Measurements from ENCODE around the gene RHBDL1.
"Not testable (repeated sequence)": the region's sequence is repeated elsewhere in the genome, so short reads cannot be mapped to it uniquely, and the experiment has no call there.

RHBDL1 gene

DNA sequence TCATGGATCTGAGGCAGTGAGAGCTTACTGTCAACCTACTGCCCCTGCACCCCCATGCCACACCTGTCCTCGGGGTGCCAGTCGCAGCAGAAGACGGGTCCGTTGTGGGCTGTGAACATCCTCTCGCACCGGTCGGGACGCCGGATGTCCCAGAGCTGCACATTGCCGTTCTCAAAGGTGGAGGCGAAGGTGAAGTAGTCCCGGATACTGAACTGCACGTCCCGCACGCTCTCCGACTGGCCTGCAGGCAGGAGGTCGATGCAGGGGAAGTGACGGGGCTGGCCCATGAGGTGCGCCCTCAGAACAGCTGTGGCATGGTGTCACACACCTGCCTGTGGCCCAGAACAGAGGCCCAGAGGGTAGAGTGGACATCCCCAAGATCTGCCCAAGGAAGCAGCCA, 12.0 kb downstream of the RHBDL1 start:
- DNase-seq: no peak

DNA sequence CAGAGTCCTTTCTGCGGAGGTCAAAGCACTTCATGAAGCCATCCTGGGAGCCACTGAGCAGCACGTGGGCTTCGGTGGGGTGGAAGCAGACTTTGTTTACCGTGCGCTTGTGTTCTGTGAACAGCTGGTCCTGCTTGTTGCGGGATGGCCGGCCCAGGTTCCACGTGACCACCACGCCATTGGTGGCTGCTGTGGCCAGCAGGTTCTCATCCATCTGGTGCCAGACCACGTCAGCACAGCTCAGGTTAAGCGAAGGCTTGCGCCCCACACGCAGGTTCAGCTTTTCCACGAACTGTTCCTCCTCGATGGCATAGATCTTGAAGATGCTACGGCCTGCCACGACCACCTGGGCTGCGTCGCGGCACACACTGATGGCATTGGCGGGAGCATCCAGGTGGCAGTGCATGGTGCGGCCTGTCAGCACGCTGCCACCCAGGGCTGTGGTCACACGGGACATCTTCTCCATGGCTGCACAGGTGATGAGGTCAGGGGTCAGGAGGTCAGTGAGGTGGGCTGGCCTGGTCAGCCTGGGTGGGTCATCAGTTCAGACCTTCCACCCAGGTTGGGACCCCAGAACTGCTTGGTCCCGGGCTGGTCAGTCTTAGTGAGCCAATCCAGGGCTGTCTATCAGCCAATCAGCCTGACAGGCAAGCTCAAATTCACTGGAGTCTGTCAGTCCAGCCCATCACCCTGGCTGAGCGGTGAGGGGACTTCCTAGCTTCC, 13.9 kb downstream of the RHBDL1 start:
- no peak for DNase-seq

DNA sequence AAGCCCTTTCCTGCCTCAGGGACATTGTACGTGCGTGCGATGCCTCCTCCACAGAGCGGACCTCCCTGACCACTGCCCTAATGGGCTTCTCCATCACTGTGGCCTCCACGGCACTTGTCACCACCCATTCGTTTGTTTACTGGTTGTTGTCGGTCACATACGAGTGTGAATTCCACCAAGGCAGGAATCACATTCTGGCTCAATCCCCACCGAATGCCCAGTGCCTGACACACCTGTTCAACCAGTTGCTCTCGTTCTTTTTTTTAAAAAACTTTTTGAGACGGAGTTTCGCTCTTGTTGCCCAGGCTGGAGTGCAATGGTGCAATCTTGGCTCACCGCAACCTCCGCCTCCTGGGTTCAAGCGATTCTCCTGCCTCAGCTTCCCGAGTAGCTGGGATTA, 15.8 kb downstream of the RHBDL1 start:
- DNase-seq: not testable (repeated sequence)

DNA sequence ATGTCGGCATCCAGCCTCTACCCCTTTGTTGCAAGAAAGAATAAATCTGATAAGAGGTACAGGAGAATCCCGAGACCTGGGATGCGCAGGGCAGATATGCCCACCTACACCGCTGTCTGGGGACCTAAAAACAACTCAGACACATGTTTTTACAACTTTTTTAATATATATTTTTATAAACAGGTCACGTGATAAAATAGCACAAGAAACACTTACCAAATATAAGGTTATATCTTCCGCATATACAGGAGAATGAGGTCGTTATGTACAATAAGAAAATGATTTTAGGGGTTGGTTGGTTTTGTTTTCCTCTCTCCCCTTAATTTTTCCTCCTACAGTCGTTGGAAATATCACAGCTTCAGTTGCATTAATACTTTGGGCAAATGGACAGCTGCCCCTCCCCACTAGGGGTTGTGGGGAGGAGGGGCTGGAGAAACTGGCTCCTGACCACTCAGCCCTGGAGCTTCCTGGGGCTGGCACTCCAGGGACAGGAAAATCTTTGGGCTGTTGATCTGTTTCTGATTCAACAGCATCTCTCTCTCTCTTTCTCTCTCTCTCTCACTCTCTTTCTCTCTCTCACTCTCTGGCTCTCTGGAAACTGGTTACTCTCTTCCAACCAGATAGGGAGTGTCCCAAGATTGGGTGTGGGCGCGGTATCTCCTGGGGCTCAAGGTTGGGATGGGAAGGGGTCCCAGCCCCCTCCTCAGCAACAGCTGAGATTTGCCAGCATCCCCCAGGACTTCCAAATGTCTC, 17.1 kb downstream of the RHBDL1 start:
- DNase-seq: no peak

DNA sequence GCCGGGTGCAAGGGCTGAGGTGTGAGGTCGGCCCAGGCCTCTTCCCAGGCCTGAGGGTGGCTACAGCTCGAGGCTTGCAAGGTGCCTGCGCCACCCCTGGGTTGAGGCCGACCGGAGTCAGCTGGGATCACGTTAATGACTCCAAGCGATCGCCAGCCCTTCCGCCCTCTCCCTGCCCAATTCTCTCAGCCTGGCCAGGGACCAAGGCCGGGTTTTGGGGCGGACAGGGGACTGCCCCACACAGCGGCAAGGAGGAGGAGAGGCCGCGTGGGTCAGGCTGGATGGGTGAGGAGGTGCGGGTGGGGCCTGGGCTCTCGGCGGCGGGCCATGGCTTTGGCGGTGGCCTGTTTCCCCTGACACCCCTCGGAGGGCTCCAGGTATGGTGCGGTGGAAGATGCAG, 17.9 kb downstream of the RHBDL1 start:
- DNase-seq: no peak

DNA sequence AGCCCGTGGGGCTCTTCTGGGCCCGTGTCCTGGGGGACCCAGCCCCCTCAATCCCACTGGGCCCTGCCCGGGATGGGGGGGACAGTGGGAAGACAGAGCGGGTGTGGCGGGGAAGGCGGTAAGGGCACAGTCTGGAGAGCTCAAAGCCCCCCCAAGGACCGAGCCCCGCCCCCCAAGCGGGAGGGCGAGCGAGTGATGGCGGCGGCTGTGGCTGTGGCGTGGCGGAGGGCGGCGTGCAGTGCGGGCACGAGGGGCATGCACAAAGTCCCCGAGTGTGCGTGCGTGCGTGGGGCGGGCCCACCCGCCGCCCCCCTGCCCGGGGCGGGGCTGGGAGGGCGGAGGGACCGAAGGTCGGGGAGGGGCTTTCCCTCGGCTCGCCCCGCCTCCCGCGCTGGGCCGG, 18.3 kb downstream of the RHBDL1 start:
- DNase-seq: no peak

DNA sequence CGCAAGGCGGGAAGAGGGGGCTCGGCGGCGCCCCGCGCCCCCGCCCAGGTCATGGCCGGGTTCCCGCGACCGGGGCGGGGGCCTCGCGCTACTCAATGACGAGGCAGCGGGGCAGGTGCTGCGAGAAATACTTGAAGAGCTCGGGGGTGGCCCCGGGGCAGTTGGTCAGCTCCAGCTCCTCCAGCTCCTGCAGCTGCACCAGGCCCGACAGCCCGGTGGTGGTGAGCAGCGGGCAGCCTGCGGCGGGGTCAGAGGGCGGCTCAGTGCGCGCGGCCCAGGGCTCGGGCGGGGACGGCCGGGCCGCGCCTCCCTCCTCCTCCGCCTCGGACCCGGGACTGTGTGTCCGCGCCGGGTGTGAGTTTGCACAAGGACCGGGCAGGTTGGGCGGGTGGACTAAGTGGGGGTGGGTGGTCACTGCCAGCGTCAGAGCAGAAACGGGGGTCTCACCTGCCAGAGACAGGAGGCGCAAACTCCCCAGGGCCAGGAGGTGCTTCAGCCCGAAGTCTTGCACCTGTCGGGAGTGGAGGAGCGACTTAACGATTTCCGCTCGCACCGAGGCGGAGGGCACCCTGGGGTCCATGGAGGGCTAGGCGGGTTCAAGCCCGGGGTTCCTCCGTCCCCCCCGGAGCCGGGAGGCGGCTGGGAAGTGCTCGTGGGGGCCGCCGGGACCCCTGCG, 18.9 kb downstream of the RHBDL1 start:
- no peak for DNase-seq

DNA sequence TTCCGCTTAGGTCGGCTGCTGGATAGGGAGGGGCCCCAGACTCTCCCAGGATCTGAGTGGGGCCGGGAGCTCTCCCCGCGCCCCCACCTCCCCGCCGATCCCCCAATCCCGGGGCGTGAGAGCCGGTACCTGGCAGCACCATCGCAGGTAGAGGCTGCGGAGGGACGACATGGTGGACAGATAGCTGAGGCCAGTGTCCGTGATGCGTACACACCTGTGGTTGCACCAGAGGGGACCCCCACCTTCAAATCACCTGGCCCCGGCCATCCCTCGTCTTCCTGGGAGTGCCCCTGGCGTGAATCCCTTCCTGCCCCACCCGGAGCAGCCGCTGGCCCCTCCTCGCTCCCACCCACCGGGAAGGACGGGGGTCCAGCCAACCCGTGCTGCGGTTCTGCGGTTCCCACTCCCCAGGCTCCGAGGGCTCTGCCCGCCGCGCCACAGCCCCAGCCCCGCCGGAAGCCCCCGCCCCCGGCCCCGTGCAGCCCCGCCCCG, 19.4 kb downstream of the RHBDL1 start:
- DNase-seq: no peak

DNA sequence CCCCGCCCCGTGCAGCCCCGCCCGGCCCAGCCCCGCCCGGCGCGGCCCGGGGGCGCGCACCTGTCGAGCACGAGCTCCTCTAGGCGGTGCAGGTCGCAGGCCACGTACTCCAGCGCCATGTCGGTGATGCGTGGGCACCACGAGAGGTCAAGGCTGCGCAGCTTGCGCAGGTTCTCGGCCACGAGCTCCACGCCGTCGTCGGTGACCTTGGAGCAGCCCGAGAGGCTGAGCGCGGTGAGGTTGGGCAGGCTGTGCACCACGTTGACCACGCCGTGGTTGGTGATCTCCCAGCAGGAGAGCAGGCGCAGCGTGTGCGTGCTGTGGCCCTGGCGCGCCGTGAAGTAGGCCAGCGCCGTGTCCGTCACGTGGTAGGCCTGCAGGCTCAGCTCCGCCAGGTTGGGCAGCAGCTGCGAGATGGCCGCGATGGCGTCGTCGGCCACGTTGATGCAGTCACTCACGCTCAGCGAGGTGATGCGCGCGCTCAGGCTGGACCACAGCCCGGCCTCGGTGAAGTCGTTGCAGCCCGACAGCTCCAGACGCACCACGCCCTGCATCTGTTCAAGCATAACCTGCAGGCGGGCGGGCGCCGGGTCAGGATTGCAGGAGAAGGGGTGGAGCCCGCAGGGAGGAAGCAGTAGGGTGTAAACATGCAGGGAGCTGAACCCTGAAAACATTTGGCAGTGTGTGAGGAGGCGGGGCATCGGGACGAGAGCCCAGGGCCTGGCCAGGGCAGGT, 20.1 kb downstream of the RHBDL1 start:
- DNase-seq: no peak

DNA sequence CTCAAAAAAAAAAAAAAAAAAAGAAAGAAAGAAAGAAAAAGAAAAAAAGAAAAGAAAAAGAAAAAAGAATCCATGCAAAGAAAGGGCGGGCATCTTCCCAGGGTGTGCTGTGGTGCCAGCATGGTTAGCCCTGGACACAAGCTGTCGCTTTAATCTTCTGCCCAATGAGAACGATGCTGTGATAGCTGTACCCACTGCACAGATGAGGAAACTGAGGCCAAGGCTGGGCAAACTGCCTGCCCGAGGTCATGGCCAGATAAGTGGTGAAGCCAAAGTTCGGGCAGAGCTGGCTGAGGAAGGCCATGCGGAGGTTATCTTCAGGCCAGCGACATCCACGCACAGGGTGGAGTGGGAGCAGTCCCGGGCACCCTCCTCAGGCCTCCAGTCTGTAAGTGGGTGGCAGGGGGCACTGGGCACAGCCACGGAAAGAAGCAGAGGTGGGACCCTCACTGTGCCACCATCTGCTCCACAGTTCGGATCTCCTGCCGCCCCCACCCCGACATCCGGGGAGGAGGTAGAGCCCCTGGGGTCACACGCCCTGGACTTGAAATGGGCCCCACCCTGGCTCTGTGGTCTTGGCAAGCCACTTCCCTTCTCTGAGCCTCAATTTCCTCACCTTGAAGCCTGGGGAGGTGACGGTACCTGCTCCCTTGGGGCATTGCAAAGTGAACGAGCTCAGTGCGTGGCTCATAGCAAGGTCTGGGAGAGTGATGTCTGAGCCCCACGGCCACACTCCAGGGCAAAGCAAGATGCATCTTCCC, 23.6 kb downstream of the RHBDL1 start:
- DNase-seq: no peak

DNA sequence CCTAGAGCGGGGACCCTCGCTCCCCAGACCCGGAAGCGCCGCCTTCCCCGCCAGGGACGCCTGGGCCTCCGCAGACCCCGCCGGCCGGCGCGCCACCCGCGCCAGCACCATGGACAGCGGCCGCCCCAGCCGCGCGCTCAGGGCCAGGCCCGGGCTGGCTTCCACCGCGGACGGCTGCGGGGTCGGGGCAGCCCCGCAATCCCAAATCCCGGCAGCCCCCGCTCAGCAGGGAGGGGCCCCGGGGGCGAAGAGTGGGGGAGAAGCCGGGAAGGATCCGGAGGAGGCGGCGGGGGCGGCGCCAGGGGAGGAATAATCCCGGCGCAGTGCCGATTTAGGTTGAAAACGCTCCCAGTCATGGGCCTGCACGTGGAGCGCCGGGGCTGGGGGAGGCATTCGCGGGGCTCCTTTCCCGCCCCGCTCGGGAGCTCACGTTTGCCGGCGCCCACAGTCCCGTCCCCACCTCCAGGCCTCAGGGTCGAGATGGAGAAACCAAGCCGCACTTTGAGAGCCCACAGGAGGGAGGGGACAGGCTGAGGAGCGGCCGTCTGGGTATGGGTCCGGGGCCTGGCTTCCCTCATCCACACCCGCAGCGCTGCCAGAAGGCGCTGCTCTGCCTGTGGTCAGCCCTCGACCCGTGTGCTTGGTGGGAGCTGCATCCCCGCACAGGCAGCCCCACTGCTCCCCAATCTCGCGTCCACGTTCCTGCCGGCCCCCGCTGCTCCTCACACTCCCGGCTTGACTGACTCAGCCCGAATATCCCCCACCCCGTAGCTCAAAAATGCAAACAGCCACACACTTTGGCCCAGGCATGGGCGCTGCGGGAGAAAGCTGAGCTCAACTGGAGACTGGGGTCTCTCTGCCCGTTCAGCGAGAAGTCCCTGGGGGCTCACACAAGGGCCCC, 25.5 kb downstream of the RHBDL1 start:
- DNase-seq: no peak

DNA sequence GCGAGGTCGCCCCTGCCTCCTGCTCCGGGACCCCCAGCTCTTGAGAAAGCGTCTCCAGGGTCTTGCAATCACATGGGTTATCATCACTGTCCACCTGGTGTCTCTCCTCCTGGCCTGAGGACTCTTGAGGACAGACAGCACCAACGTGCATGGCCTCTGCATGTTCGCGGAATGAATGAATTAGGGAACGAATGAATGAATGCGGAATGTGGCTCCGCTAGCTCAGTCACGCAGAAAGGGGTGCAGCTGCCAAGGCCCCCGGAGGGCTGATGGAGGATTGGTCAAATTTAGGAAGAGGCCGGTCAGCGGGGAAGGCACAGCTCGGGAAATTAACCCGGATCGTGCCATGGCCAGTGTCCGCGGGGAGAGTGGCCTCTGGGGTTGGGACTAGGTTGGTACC, 26.9 kb downstream of the RHBDL1 start:
- no peak for DNase-seq

DNA sequence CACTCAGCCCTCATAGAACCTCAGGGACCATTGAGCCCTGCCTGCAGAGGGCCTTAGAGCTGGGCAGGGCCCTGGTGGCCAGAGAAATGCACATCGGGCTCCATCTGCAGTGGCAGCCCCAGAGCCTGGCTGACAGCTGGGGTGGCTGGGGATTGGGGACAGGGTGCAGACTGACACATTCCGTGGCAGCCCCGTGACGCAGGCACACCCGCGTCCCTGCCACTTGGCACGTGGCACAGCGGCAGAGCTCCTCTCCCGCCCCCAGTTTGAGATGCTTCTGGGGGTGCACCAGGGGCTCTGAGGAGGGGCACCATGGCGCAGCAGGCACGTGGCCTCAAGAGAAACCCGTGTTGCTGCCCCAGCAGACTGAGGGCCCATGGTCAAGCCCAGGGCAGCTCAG, 27.9 kb downstream of the RHBDL1 start:
- DNase-seq: no peak

DNA sequence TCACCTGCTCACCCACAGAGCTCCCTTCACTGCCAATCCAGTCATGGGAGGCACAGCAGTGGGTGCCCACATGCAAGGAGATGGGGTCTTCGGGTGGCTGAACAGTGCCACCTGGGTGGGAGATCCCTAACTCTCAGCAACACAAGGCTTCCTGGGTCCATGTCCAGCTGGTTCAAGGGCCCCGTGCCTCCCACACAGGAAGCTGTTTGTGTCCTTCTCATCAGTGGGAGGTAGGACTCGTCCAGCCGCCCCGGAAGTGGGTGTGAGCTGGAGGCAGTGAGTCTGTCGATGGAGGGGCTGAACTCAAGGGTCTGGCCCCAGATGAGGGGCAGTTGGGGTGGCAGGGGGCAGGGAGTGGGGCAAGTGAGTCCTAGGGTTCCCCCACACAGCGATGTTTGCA, 28.6 kb downstream of the RHBDL1 start:
- no peak for DNase-seq

DNA sequence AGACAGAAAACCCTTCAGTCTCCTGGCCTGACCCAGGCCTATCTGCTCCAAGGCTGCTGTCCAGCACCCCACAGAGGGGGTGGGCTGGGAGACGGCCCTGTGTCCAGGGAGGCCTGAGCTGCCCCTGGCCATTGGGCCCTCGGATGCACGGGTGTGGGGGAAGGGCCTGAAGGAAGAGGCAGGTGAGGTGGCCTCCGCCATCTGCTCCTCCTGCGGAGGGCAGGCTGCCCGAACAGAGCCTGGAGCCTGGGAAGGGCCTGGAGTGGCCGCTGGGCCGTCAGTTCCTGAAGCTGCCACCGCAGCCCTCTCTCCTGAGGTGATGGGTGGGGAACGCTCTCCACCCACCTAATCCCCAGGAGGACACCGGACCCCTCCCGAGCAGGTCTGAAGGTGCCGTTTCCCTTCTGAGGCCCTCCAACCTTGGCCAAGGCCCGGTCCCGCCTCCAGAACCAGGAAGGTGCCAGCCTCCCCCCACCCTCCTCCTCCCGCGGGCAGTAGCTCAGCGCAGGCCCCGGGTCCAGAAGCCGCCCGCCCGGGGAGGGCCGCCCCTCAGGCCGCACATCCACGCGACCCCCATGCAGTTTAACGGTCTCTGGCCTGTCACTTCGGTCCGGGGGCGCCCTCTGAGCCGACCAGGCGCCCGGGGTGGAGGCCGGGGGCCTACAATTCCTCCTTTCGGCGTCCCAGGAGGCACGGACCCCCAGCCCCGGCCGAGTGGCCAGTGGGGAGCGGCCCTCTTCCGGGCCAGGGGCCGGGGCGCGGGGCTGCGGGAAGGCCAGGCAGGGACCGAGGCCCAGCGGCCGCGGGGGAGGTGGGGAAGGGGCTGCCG, 29.3 kb downstream of the RHBDL1 start:
- no peak for DNase-seq

DNA sequence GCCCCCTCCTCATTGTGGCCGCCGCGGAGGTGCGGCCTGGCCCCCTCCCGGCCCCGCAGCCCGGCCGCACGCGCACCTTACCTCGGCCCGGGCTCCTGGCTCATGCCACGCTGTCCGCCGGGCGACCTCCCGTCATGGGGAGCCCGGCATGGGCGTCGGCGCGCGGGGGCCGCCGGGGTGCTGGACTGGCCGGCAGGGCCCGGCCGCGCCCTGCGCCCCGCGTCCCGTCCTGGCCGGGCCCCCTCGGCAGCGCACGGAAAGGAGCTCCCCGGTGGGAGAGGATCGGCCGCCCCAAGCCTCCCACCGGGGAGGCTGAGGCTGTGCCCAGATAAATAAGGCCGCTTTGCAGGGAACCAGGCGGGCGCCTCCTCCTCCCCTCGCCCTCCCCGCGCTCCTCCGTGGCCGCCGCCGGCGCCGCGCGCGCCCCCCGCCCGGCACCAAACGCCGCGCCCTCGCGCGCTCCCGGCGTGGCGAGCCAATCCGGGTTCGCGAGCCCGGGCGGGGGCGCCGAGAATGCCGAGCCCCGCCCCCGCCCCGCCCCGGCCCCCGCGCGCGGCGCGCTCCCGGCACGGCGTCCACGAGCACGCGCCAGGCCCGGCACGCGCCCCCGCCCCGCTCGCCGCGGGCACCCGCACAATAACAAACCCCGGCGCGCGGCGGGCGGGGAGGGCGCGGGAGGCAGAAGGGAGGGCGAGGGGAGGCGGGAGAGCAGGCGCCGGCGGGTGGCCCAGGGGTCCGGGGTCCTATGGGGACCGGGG, 30.1 kb downstream of the RHBDL1 start, which contains the start of gene FBXL16:
Gene FBXL16 (minus strand): TSS at position 371 of the 758 bp plus-strand sequence. CDS start 8,396 bp downstream, outside the sequence.
- no peak for DNase-seq

DNA sequence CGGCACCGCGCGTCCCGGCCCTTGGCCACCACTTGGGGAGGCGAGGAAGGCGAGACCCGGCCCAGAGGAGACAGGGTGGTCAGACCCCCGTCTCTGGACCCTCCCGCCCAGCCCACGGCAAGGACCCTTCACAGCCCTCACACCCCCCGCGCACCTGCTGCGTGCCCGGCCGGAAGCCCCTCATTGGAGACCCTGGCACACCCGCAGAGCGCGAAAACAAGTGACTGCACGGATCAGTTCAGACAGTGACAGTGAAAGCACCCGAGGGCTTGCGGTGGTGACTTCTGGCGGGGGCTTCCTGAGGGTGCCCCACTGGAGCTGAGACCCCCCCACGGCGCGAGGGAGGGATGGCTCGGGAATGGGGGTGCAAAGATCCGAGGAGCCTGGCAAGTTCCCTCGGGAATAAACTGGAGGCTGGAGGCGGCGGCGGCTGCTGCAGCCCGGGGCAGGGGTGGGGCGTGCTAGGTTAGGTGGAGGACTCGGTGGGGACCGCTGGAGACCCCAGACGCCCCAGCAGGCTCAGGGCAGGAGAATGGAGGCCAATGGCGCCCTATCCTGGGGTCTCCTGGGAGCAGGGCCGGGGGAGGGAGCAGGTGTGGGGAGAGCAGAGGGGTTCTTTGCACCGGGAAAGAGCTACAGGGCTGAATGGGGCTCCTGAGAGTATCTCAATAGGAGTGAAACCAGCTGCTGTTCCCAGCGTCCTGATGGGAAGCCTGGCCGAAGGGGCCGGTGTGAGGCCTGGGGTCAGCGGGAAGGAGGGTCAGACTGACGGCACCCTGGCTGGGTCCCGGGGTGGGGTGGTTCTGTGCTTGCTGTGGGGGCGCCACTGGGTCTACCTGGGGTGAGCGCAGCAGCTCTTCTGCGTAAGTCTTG, 31.0 kb downstream of the RHBDL1 start:
- DNase-seq: no peak

DNA sequence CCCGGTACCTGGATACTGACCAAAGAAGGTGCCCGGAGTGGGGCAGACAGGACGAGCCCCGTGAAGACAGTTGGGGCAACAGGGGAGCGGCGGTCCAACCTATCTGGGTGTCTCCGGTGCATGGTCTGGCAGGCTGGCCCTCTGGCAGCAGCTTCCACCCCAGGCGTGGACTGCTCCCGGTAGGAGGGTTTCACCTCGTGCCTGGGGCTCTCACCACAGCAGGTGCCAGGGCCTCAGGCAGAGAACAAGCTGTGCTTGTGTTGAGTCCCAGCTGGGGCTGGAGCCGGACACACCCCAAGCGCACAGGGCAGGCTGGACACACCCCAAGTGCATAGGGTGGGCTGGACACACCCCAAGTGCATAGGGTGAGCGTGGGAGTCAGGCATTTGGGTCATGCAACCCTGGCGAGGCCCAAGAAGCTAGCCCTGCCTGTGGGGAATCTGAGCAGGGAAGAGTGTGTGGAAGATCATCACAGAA, 31.6 kb downstream of the RHBDL1 start:
- no peak for DNase-seq

Data from KG1 (cell line).